Skeletal muscle tissue (tissue), 4 donors: Measurements from ENCODE around the gene ARFGEF3. TPM values are rescaled to one million over a fixed set of nuclear protein-coding genes. Genes with fewer than 3 reads are reported as not detected.

Experiments
- H3K27ac ChIP-seq: one replicate; pipeline ENCODE4 v1.7.0; 2013; ENCODE audit warnings: mild to moderate bottlenecking, low read depth, low read length, inconsistent platforms
- H3K27me3 ChIP-seq, 3 donors: one replicate each; pipeline ENCODE4 v1.7.0; 2013; ENCODE audit warnings: low read length in 3 of 3; ENCODE audit not compliant: control insufficient read depth in 3 of 3, insufficient read depth in 3 of 3
- H3K36me3 ChIP-seq, 3 donors: one replicate each; pipeline ENCODE4 v1.7.0; 2013; ENCODE audit warnings: low read length in 3 of 3; ENCODE audit not compliant: control insufficient read depth in 3 of 3, insufficient read depth in 3 of 3
- H3K4me1 ChIP-seq, 3 donors: one replicate each; pipeline ENCODE4 v1.7.0; 2013; ENCODE audit warnings: low read length in 3 of 3, mild to moderate bottlenecking in 3 of 3; ENCODE audit not compliant: control insufficient read depth in 3 of 3, insufficient read depth in 3 of 3
- H3K4me3 ChIP-seq, 3 donors: one replicate each; pipeline ENCODE4 v1.7.0; 2013; ENCODE audit warnings: low read length in 3 of 3
- H3K9ac ChIP-seq, 3 donors: one replicate each; pipeline ENCODE4 v1.7.0; 2013; ENCODE audit warnings: low read length in 3 of 3, mild to moderate bottlenecking in 3 of 3, moderate library complexity in 2 of 3, low read depth in 1 of 3
- H3K9me3 ChIP-seq, 3 donors: one replicate each; pipeline ENCODE4 v1.7.0; 2013; ENCODE audit warnings: low read length in 3 of 3; ENCODE audit not compliant: control insufficient read depth in 3 of 3
- total RNA-seq: library from RNA; depleted of rRNA; stranded (reverse); fragments of >200 nt; gene quantifications from one replicate; pipeline ENCODE4 v1.2.3, GENCODE V29; 2014
- donor health status: Osteomylitis.

Gene ARFGEF3
- total RNA-seq, 1 donor from 2014 or later: 1.0 TPM

DNA sequence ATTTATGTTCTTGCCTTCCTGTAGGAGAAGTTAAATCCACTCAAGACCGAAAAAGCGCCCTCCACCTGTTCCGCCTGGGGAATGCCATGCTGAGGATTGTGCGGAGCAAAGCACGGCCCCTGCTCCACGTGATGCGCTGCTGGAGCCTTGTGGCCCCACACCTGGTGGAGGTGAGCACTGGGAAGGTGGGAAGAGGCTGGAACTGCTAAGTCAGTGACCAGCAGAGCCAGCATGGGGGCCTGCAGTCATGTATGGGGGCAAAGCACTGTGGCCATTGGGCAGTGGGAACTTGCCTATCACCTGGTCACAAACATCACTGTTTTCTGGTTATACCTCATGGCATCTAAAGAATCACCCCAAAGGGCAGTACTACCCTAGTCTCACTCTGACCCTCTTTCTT is 135.0 kb downstream of the ARFGEF3 start:
- Histone ChIP-seq H3K9ac (no peak overlapping the region), H3K27me3 (no peaks in the 10 kb centered on the region), H3K36me3 (no peaks in the 10 kb centered on the region), H3K4me3 (no peak overlapping the region), H3K27ac (no peak overlapping the region), H3K9me3 (no peaks in the 10 kb centered on the region), H3K4me1 (peaks cover 0 to 10% (median 4%) of the 10 kb centered on the region in 3 donors)

DNA sequence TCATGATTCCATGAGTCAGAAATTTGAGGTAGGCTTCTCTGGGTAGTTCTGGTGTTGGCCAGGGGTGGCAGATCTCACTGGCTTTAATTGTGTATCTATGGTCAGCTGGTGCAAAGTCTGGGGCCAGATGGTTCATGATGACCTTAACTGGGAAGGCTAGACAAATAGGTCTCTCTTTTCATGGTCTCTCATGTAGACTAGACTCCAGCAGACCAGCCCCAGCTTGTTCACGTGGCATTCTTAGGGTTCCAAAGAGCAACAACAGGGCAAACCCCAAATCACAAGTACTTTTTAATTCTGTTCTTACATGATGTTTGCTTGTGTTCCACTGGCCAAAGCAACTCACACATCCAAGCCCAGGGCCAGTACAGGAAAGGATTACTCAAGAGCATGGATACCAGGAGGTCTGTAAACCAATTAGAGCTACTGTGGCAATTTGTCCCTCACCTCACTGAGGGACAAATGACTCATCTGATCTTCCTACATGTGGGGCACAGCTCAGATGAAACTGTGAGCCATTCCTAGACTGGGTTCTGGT is 136.1 kb downstream of the ARFGEF3 start:
- Histone ChIP-seq H3K9me3 (no peaks in the 10 kb centered on the region), H3K4me3 (no peak overlapping the region), H3K27me3 (no peaks in the 10 kb centered on the region), H3K9ac (no peak overlapping the region), H3K36me3 (no peaks in the 10 kb centered on the region), H3K27ac (no peak overlapping the region), H3K4me1 (peaks cover 0 to 7% (median 4%) of the 10 kb centered on the region in 3 donors)

DNA sequence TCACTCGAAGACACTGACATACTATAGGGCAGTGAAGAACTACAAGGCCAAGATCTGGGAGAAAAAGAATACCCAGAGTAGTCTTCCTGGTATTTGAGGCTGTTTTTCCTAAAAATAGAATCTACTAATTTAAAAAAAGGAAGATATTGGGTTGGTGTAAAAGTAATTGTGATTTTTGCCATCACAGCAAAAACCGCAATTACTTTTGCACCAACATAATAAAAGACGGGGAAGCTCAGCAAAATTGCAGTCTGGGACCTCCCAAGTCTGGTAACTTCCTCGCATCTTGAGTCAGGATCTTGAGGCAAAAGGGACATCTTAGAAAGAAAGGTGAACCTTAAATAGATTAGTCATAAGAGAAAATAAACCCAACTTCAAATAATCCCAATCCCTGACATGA is 138.7 kb downstream of the ARFGEF3 start:
- Histone ChIP-seq H3K9me3 (no peaks in the 10 kb centered on the region), H3K27me3 (no peaks in the 10 kb centered on the region)

DNA sequence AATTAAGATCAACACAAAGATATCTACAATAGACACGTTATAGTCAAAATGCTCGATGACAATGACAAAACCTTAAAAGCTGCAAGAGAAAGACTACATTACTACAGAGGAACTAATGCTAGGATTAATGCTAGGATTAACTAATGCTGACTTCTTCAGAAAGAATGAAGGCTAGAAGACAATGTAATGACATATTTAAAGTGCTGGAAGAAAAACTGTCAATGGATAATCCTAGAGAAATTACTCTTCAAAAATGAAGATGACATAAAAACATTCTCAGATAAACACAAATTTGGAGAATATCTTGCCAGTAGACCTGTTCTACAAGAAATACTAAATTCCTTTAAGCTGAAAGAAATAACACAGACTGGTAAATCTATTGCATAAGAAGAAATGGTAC is 140.8 kb downstream of the ARFGEF3 start:
- no peak overlapping the region for H3K9ac ChIP-seq
- H3K4me1 ChIP-seq: no peaks in the 10 kb centered on the region

More for the DNA sequence above, 138.7 kb downstream of the ARFGEF3 start:
- Histone ChIP-seq H3K27ac (no peak overlapping the region), H3K36me3 (no peaks in the 10 kb centered on the region), H3K4me1 (no peaks in the 10 kb centered on the region), H3K4me3 (no peak overlapping the region), H3K9ac (no peak overlapping the region)

DNA sequence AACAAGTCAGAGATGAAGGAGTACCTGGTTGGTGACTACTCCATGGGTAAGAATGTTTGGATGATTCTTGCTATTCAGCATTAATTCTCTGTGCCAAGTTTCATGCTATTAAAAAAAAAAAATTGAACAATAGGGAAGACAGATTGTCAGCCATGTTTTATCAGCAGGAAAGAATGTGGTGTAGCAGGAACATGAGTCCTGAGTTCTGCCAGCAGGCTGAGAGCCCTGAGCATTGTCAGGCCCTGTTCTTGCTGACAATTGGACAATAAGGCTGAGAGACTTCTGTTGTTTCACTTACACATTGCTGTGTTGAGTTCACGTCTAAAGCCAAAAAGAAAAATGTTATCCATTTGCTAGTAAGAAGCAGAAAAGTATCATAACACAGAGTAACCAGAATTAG is 145.6 kb downstream of the ARFGEF3 start:
- Histone ChIP-seq H3K27ac (no peak overlapping the region), H3K4me1 (no peaks in the 10 kb centered on the region), H3K36me3 (no peaks in the 10 kb centered on the region), H3K4me3 (no peak overlapping the region), H3K9me3 (no peaks in the 10 kb centered on the region), H3K9ac (no peak overlapping the region), H3K27me3 (no peaks in the 10 kb centered on the region)

More for the DNA sequence above, 140.8 kb downstream of the ARFGEF3 start:
- no peaks in the 10 kb centered on the region for H3K36me3 ChIP-seq
- no peak overlapping the region for H3K4me3 ChIP-seq
- H3K27ac ChIP-seq: no peak overlapping the region
- no peaks in the 10 kb centered on the region for H3K9me3 ChIP-seq
- no peaks in the 10 kb centered on the region for H3K27me3 ChIP-seq

DNA sequence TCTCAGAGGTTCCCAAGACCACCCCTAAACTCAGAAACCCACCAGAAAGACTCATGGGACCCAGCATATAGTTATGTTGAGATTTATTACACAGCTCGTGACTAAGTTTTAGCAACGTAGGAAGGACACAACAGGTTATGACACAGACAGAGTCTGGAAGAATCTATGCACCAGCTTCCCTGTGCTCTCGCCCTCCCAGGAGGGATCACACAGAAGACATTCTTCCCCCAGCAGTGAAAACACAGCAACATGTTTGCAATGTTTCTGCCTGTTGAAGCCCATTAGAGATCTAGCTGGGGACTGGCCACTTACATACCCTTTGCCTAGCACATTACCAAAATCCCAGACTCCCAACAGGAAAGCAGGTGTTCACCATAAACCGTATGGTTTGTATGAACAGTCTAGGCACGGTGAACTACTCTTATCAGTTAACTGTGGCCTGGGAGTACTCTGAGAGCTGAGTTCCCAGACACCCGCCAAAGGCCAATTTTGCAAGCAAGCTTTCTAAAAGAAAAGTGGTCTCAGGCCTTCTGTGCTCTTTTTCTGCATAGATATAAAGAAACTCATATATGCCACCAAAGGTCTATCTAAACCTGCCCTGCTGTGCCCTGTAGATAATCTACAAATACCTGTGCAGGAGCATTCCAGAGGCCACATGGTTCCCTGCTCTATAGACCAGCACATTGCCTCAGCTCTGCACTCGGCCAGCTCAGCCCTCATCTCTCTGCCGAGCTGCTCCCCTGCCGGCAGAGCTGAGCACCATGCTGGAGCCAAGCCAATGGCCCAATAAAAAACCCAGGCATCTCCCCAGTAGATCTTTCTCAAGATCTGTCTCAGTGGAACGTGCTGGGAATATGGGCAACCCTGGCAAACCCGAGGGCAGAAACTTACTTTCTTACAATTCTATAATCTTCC is 146.3 kb downstream of the ARFGEF3 start:
- H3K36me3 ChIP-seq: no peaks in the 10 kb centered on the region
- no peak overlapping the region for H3K4me3 ChIP-seq
- no peak overlapping the region for H3K9ac ChIP-seq
- no peaks in the 10 kb centered on the region for H3K27me3 ChIP-seq
- H3K9me3 ChIP-seq: no peaks in the 10 kb centered on the region
- no peaks in the 10 kb centered on the region for H3K4me1 ChIP-seq
- H3K27ac ChIP-seq: no peak overlapping the region

DNA sequence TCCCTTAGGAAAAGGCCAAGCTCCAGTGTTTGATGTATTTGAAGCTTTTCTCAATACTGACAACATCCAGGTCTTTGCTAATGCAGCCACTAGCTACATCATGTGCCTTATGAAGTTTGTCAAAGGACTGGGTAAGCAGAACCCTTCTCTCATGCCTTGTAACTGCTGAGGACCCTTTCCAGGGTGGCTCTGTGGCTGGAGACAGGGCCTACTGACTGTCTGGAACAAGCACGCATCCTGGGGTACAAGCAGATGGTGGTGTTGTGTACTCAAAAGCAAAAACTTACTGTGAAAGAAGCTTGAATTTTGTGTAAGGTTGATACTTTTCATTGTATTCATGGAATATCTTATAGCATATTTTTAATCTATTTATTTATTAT is 147.0 kb downstream of the ARFGEF3 start:
- Histone ChIP-seq H3K36me3 (no peaks in the 10 kb centered on the region), H3K27me3 (no peaks in the 10 kb centered on the region), H3K4me3 (no peak overlapping the region), H3K9ac (no peak overlapping the region), H3K4me1 (no peaks in the 10 kb centered on the region), H3K9me3 (no peaks in the 10 kb centered on the region), H3K27ac (no peak overlapping the region)

DNA sequence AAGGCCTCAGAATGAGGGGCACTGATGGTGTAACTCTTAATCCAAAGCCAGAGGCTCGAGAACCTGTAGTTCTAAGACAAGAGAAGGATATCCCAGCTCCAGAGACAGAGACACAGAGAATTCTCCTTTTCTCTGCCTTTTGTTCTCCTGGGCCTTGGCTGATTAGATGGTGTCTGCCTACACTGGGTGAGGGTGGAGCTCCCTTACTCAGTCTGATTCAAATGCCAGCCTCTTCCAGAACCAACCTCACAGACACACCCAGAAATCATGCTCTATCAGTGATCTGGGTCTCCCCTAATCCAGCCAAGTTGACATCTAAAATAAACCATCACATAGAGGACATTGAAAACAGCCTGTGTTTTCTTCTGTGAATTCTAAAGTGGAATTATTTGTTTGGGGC is 148.0 kb downstream of the ARFGEF3 start:
- Histone ChIP-seq H3K4me3 (no peak overlapping the region), H3K27me3 (no peaks in the 10 kb centered on the region), H3K9ac (no peak overlapping the region), H3K9me3 (no peaks in the 10 kb centered on the region), H3K27ac (no peak overlapping the region), H3K36me3 (no peaks in the 10 kb centered on the region), H3K4me1 (no peaks in the 10 kb centered on the region)

DNA sequence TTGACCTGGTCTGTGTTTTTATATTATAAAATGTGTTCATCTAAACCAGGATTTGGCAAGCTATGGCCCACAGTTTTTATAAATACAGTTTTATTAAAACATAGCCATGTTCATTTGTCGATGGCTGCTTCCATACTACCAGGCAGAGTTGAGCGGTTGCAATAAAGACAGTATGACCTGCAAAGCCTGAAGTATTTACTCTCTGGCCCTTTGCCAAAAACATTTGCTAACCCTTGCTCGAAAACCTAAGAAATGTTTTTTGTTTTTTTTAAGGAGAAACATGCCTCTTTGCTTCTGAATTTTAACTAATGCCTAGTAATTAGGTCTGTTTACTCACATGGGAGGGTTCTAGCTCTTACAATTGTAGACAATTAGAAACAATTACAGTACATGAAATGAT is 148.6 kb downstream of the ARFGEF3 start:
- H3K4me1 ChIP-seq: no peaks in the 10 kb centered on the region
- no peaks in the 10 kb centered on the region for H3K36me3 ChIP-seq
- H3K9me3 ChIP-seq: no peaks in the 10 kb centered on the region

DNA sequence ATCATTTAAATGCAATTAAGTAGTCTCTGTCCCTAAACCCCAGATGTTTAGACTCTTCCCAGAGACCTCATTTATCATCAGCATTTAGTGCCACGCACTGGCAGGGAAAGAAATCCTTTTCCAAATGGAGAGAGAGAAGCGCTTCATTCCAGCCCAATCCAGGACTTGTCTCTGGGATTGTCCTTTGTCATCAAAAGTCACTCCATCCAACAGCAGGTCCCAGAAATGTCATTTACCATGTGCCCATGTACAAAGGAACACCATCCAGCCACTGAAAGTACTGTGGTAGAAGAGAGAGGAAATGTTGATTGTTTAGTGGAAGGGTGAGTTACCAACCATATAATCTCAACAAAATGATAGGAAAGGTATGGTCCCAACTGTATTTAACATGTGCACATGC is 149.1 kb downstream of the ARFGEF3 start:
- no peaks in the 10 kb centered on the region for H3K36me3 ChIP-seq
- no peak overlapping the region for H3K27ac ChIP-seq
- no peaks in the 10 kb centered on the region for H3K4me1 ChIP-seq
- no peak overlapping the region for H3K4me3 ChIP-seq
- H3K27me3 ChIP-seq: no peaks in the 10 kb centered on the region
- no peak overlapping the region for H3K9ac ChIP-seq
- no peaks in the 10 kb centered on the region for H3K9me3 ChIP-seq

More for the DNA sequence above, 148.6 kb downstream of the ARFGEF3 start:
- H3K9ac ChIP-seq: no peak overlapping the region
- no peak overlapping the region for H3K27ac ChIP-seq
- no peak overlapping the region for H3K4me3 ChIP-seq
- H3K27me3 ChIP-seq: no peaks in the 10 kb centered on the region
